Measurements from ENCODE around the gene KRTAP16-1. TPM values are rescaled to one million over a fixed set of nuclear protein-coding genes. Genes with fewer than 3 reads are reported as not detected.

Gene KRTAP16-1
- total and polyA plus RNA-seq, 2 of the 4 experiments (the other 2 are of a cell fraction), result not detected

GRCh38 chr17:41340934-41341861, 32.1 kb upstream of the KRTAP16-1 start:
- Histone ChIP-seq H4K5ac (ENCODE audit: low read depth, low read length) (no peak overlapping the region), H3K79me1 (ENCODE audit: low read depth in 1 of 2, low read length in 2 of 2) (no peaks in the 10 kb centered on the region), H3K9ac (ENCODE audit: low read depth, low read length) (no peak overlapping the region), H3K18ac (ENCODE audit: low read depth, low read length) (no peak overlapping the region), H4K8ac (ENCODE audit: low read depth in 2 of 2, low read length in 2 of 2) (no peak overlapping the region), H2BK20ac (ENCODE audit: low read depth, low read length) (no peak overlapping the region), H3K9me3 (ENCODE audit: control insufficient read depth, insufficient read depth, low read length) (peaks cover 7% of the 10 kb centered on the region), H3K14ac (replicated peaks; ENCODE audit: low read depth, low read length) (no peak overlapping the region), H3K56ac (ENCODE audit: extremely low read depth, insufficient read depth, low read length) (no peak overlapping the region), H2BK5ac (ENCODE audit: low read depth, low read length, poor library complexity, severe bottlenecking) (no peak overlapping the region), H3K4ac (ENCODE audit: low read depth, low read length) (no peak overlapping the region), H3K9me1 (ENCODE audit: insufficient read depth, low read length) (peaks cover 3% of the 10 kb centered on the region; the same call in 1 of the 2 replicates), H4K20me1 (ENCODE audit: insufficient read depth, low read length) (no peaks in the 10 kb centered on the region), H2BK120ac (ENCODE audit: low read depth, low read length) (no peak overlapping the region), H2AK5ac (ENCODE audit: low read depth, low read length) (no peak overlapping the region), H3K4me2 (ENCODE audit: low read depth, low read length) (no peak overlapping the region), H3K4me3 (ENCODE audit: insufficient read depth, low read depth, low read length) (no peak overlapping the region), H3K4me1 (ENCODE audit: control insufficient read depth, insufficient read depth, low read length) (peaks cover 6% of the 10 kb centered on the region), H3K27me3 (ENCODE audit: control insufficient read depth, insufficient read depth, low read length) (no peaks in the 10 kb centered on the region; the same call in 1 of the 2 replicates), H2AK9ac (replicated peaks; ENCODE audit: low read depth, low read length, poor library complexity) (no peak overlapping the region), H2AFZ (replicated peaks; ENCODE audit: low read length, poor library complexity) (no peak overlapping the region), H3K36me3 (ENCODE audit: control insufficient read depth, insufficient read depth, low read length) (no peaks in the 10 kb centered on the region), H2BK15ac (ENCODE audit: low read depth, low read length) (no peak overlapping the region), H3K23ac (ENCODE audit: low read depth, low read length) (no peak overlapping the region), H3K27ac (ENCODE audit: insufficient read depth, low read length) (no peak overlapping the region), H4K91ac (ENCODE audit: insufficient read depth, low read depth, low read length) (no peak overlapping the region)
- in situ Hi-C loops (cut with MboI; ENCODE audit: low sequenced_read_pairs) (no loop called here), intact Hi-C loops (cut with micrococcal nuclease) (no loop called here), dilution Hi-C loops (cut with HindIII; ENCODE audit: low sequenced_read_pairs, unreplicated experiment) (no loop called here)
- 71% methylated on average over 1 of the region's 7 CpGs; no CpG with 5 or more reads in 1 of the 2 experiments for WGBS, 2 experiments (ENCODE audit: extremely low coverage in 2 of 2, insufficient read length in 1 of 2)
- ATAC-seq (ENCODE audit: low read depth), result no peak
- DNase-seq, result no peak
- BruUV-seq (replicated peaks), result no TSS peak
- ChIA-PET POLR2A (ENCODE audit: unreplicated experiment) (no interaction called here), CTCF (interaction anchor here (1.1 to 1.2 kb wide), 2 partner anchors 11 to 208 kb away, joined by 4 to 5 read pairs; no protein-coding TSS in a partner anchor)
- TF ChIP-seq MAFK (IDR thresholded peaks at IDR 0.05; ENCODE audit: low read depth, low read length) (no peak), RFX5 (IDR thresholded peaks at IDR 0.05; ENCODE audit: low read depth, low read length) (no peak), NFE2L2 (IDR thresholded peaks at IDR 0.05; ENCODE audit: low read depth, low read length) (no peak), RAD21 (IDR thresholded peaks at IDR 0.05; ENCODE audit: low read length) (no peak), MXI1 (IDR thresholded peaks at IDR 0.05; ENCODE audit: borderline replicate concordance, low read depth, low read length) (no peak), MAZ (IDR thresholded peaks at IDR 0.05; ENCODE audit: borderline replicate concordance, low read depth, low read length) (no peak), CHD1 (IDR thresholded peaks at IDR 0.05; ENCODE audit: low read depth, low read length) (no peak), ELK1 (IDR thresholded peaks at IDR 0.05; ENCODE audit: borderline replicate concordance, low read depth, low read length) (no peak), POLR2A (IDR thresholded peaks at IDR 0.05; ENCODE audit: low read depth, low read length) (no peak), FOS (IDR thresholded peaks at IDR 0.05; ENCODE audit: low read depth, low read length) (no peak), BHLHE40 (IDR thresholded peaks at IDR 0.05; ENCODE audit: low read depth, low read length) (no peak)
- TF ChIP-seq, protein P1, sequence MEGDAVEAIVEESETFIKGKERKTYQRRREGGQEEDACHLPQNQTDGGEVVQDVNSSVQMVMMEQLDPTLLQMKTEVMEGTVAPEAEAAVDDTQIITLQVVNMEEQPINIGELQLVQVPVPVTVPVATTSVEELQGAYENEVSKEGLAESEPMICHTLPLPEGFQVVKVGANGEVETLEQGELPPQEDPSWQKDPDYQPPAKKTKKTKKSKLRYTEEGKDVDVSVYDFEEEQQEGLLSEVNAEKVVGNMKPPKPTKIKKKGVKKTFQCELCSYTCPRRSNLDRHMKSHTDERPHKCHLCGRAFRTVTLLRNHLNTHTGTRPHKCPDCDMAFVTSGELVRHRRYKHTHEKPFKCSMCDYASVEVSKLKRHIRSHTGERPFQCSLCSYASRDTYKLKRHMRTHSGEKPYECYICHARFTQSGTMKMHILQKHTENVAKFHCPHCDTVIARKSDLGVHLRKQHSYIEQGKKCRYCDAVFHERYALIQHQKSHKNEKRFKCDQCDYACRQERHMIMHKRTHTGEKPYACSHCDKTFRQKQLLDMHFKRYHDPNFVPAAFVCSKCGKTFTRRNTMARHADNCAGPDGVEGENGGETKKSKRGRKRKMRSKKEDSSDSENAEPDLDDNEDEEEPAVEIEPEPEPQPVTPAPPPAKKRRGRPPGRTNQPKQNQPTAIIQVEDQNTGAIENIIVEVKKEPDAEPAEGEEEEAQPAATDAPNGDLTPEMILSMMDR (conservative IDR thresholded peaks at IDR 0.05; ENCODE audit: low read depth, low read length), result no peak

Data from IMR-90 (cell line).